ENCODE results near the gene SIGLEC12.

SIGLEC12 gene

GRCh38 chr19:51485960-51486660 is 15.5 kb downstream of the SIGLEC12 start:
- DNase-seq, result no peak
- Mint-ChIP-seq H3K36me3 (no peaks in the 10 kb centered on the region), H3K27me3 (peaks cover 9% of the 10 kb centered on the region), H3K9me3 (no peaks in the 10 kb centered on the region), H3K27ac (no peak overlapping the region), H3K4me1 (no peaks in the 10 kb centered on the region), H3K4me3 (no peak overlapping the region)
- CTCF ChIA-PET, result no interaction called here

- no peaks in the 10 kb centered on the region for H3K36me3 Mint-ChIP-seq
- CTCF ChIA-PET, result interaction anchor here (1.1 to 1.3 kb wide), 2 partner anchors 33 to 179 kb away, joined by 4 read pairs; no protein-coding TSS in a partner anchor
- no peak for DNase-seq
- no peak overlapping the region for H3K27ac Mint-ChIP-seq
- peaks cover 10% of the 10 kb centered on the region for H3K27me3 Mint-ChIP-seq
- no peaks in the 10 kb centered on the region for H3K9me3 Mint-ChIP-seq
- H3K4me1 Mint-ChIP-seq, result no peaks in the 10 kb centered on the region
- H3K4me3 Mint-ChIP-seq, result no peak overlapping the region
These were observed 21.0 kb downstream of the SIGLEC12 start for GRCh38 chr19:51480590-51480989.

- Mint-ChIP-seq H3K27ac (no peak overlapping the region), H3K4me3 (no peak overlapping the region), H3K9me3 (no peaks in the 10 kb centered on the region), H3K36me3 (no peaks in the 10 kb centered on the region), H3K27me3 (peaks cover 10% of the 10 kb centered on the region), H3K4me1 (no peaks in the 10 kb centered on the region)
- CTCF ChIA-PET, result interaction anchor here (0.5 to 1.3 kb wide), 3 partner anchors 34 to 180 kb away, joined by 3 to 4 read pairs (median 4); no protein-coding TSS in a partner anchor
- no peak for DNase-seq
These were observed 21.9 kb downstream of the SIGLEC12 start for GRCh38 chr19:51479531-51480331.

GRCh38 chr19:51478381-51479234 is 23.0 kb downstream of the SIGLEC12 start, which contains the start of gene CEACAM18:
Gene CEACAM18 (plus strand): TSS chr19:51478539.
- CTCF ChIA-PET, result interaction anchor here (0.6 kb wide), 1 partner anchor 174 kb away, joined by 3 read pairs; no protein-coding TSS in a partner anchor
- no peak within 1 kb of the TSS for H3K27ac Mint-ChIP-seq
- no peak for DNase-seq
- H3K36me3 Mint-ChIP-seq, result no peaks in the 10 kb centered on the region
- no peaks in the 10 kb centered on the region for H3K9me3 Mint-ChIP-seq
- H3K4me1 Mint-ChIP-seq, result no peaks in the 10 kb centered on the region
- H3K4me3 Mint-ChIP-seq, result no peak within 1 kb of the TSS
- H3K27me3 Mint-ChIP-seq, result peaks cover 13% of the 10 kb centered on the region

- H3K27ac Mint-ChIP-seq, result no peak overlapping the region
- H3K4me3 Mint-ChIP-seq, result no peak overlapping the region
- no peaks in the 10 kb centered on the region for H3K4me1 Mint-ChIP-seq
- H3K9me3 Mint-ChIP-seq, result no peaks in the 10 kb centered on the region
- H3K27me3 Mint-ChIP-seq, result peaks cover 22% of the 10 kb centered on the region
- CTCF ChIA-PET, result no interaction called here
- no peak for DNase-seq
- no peaks in the 10 kb centered on the region for H3K36me3 Mint-ChIP-seq
These were observed 24.3 kb downstream of the SIGLEC12 start for GRCh38 chr19:51477344-51477743.

GRCh38 chr19:51476164-51476563 is 25.4 kb downstream of the SIGLEC12 start:
- H3K9me3 Mint-ChIP-seq, result no peaks in the 10 kb centered on the region

GRCh38 chr19:51473009-51473707 is 28.4 kb downstream of the SIGLEC12 start:
- Mint-ChIP-seq H3K4me3 (no peak overlapping the region), H3K27ac (no peak overlapping the region), H3K9me3 (no peaks in the 10 kb centered on the region), H3K36me3 (no peaks in the 10 kb centered on the region), H3K4me1 (no peaks in the 10 kb centered on the region), H3K27me3 (peaks cover 28% of the 10 kb centered on the region)
- CTCF ChIA-PET, result interaction anchor here (0.7 to 5.4 kb wide), 24 partner anchors 8 to 304 kb away, joined by 3 to 70 read pairs (median 4); partner anchors contain the start of gene SIGLEC10
- peak; percentile 87 for DNase-seq

More at GRCh38 chr19:51476164-51476563, 25.4 kb downstream of the SIGLEC12 start:
- no peaks in the 10 kb centered on the region for H3K36me3 Mint-ChIP-seq
- no peak for DNase-seq
- H3K4me1 Mint-ChIP-seq, result no peaks in the 10 kb centered on the region
- CTCF ChIA-PET, result interaction anchor here (0.7 to 5.4 kb wide), 2 partner anchors 40 to 184 kb away, joined by 4 to 70 read pairs; no protein-coding TSS in a partner anchor
- peaks cover 17% of the 10 kb centered on the region for H3K27me3 Mint-ChIP-seq
- H3K27ac Mint-ChIP-seq, result no peak overlapping the region
- H3K4me3 Mint-ChIP-seq, result no peak overlapping the region

GRCh38 chr19:51472607-51473006 is 29.0 kb downstream of the SIGLEC12 start:
- Mint-ChIP-seq H3K4me3 (no peak overlapping the region), H3K36me3 (no peaks in the 10 kb centered on the region), H3K27ac (no peak overlapping the region), H3K27me3 (peaks cover 32% of the 10 kb centered on the region), H3K9me3 (no peaks in the 10 kb centered on the region), H3K4me1 (peaks cover 5% of the 10 kb centered on the region)
- DNase-seq, result no peak
- CTCF ChIA-PET, result interaction anchor here (0.7 to 5.4 kb wide), 19 partner anchors 10 to 305 kb away, joined by 3 to 70 read pairs (median 4); no protein-coding TSS in a partner anchor

GRCh38 chr19:51471527-51471926 is 30.1 kb downstream of the SIGLEC12 start:
- H3K27ac Mint-ChIP-seq, result no peak overlapping the region
- H3K4me3 Mint-ChIP-seq, result no peak overlapping the region
- H3K27me3 Mint-ChIP-seq, result peaks cover 40% of the 10 kb centered on the region
- no peak for DNase-seq
- CTCF ChIA-PET, result interaction anchor here (0.7 to 5.4 kb wide), 7 partner anchors 9 to 188 kb away, joined by 3 to 70 read pairs (median 5); no protein-coding TSS in a partner anchor
- H3K36me3 Mint-ChIP-seq, result no peaks in the 10 kb centered on the region
- no peaks in the 10 kb centered on the region for H3K9me3 Mint-ChIP-seq
- H3K4me1 Mint-ChIP-seq, result peaks cover 7% of the 10 kb centered on the region

GRCh38 chr19:51470966-51471365 is 30.6 kb downstream of the SIGLEC12 start:
- no peak for DNase-seq
- CTCF ChIA-PET, result interaction anchor here (0.7 to 5.4 kb wide), 6 partner anchors 8 to 188 kb away, joined by 3 to 70 read pairs (median 6); no protein-coding TSS in a partner anchor
- no peak overlapping the region for H3K27ac Mint-ChIP-seq
- no peaks in the 10 kb centered on the region for H3K9me3 Mint-ChIP-seq
- no peaks in the 10 kb centered on the region for H3K36me3 Mint-ChIP-seq
- H3K4me3 Mint-ChIP-seq, result no peak overlapping the region
- H3K4me1 Mint-ChIP-seq, result peaks cover 7% of the 10 kb centered on the region
- peaks cover 45% of the 10 kb centered on the region for H3K27me3 Mint-ChIP-seq

- H3K27me3 Mint-ChIP-seq, result peaks cover 51% of the 10 kb centered on the region
These were observed 32.0 kb downstream of the SIGLEC12 start for GRCh38 chr19:51469629-51470028.

GRCh38 chr19:51469162-51469561 is 32.4 kb downstream of the SIGLEC12 start:
- DNase-seq, result no peak
- Mint-ChIP-seq H3K4me1 (peaks cover 7% of the 10 kb centered on the region), H3K27ac (no peak overlapping the region), H3K4me3 (no peak overlapping the region), H3K36me3 (no peaks in the 10 kb centered on the region), H3K9me3 (no peaks in the 10 kb centered on the region), H3K27me3 (peaks cover 54% of the 10 kb centered on the region)
- CTCF ChIA-PET, result interaction anchor here (1.1 kb wide), 1 partner anchor 44 kb away, joined by 4 read pairs; no protein-coding TSS in a partner anchor

More at GRCh38 chr19:51469629-51470028, 32.0 kb downstream of the SIGLEC12 start:
- no peaks in the 10 kb centered on the region for H3K36me3 Mint-ChIP-seq
- CTCF ChIA-PET, result interaction anchor here (0.7 to 1.1 kb wide), 2 partner anchors 44 to 48 kb away, joined by 3 to 4 read pairs; no protein-coding TSS in a partner anchor
- no peak overlapping the region for H3K4me3 Mint-ChIP-seq
- DNase-seq, result no peak
- H3K27ac Mint-ChIP-seq, result no peak overlapping the region
- H3K9me3 Mint-ChIP-seq, result no peaks in the 10 kb centered on the region
- peaks cover 7% of the 10 kb centered on the region for H3K4me1 Mint-ChIP-seq

- no peak for DNase-seq
- peaks cover 7% of the 10 kb centered on the region for H3K4me1 Mint-ChIP-seq
- no peaks in the 10 kb centered on the region for H3K9me3 Mint-ChIP-seq
- no peak overlapping the region for H3K4me3 Mint-ChIP-seq
- H3K36me3 Mint-ChIP-seq, result no peaks in the 10 kb centered on the region
- H3K27ac Mint-ChIP-seq, result no peak overlapping the region
- CTCF ChIA-PET, result interaction anchor here (1.1 kb wide), 1 partner anchor 189 kb away, joined by 4 read pairs; no protein-coding TSS in a partner anchor
- peaks cover 54% of the 10 kb centered on the region for H3K27me3 Mint-ChIP-seq
These were observed 33.1 kb downstream of the SIGLEC12 start for GRCh38 chr19:51468545-51468920.

Data from activated naive CD4-positive, alpha-beta T cell treated with anti-CD3 and anti-CD28 coated beads, Interleukin-2, amount 10 ng/mL, durations not matched to agents 7 days and 5 days (primary cell).